Peyer's patch (tissue), 4 donors: ENCODE measurements around the gene KIFAP3.

ENCODE experiments used
- CTCF ChIP-seq, 6 experiments: fragments of 450-650 bp in 4 of 6; fragments of 200-600 bp in 2 of 6; sonication (generic) in 1 of 6; IDR thresholded peaks; one replicate each; pipeline ENCODE4 v1.5.1; 2017 to 2019; ENCODE audit warnings: antibody characterized with exemption in 6 of 6, mild to moderate bottlenecking in 3 of 6, moderate library complexity in 1 of 6
- POLR2A ChIP-seq, 2 donors: fragments of 450-650 bp; IDR thresholded peaks; one replicate each; pipeline ENCODE4 v1.5.1; 2017; ENCODE audit warnings: antibody characterized with exemption in 2 of 2, mild to moderate bottlenecking in 2 of 2, moderate library complexity in 2 of 2

GRCh38 chr1:169949139-169949538, 125.4 kb downstream of the KIFAP3 start:
- TF ChIP-seq CTCF (IDR thresholded peaks at IDR 0.05) (no peak), POLR2A (IDR thresholded peaks at IDR 0.05) (no peak)
